Right cardiac atrium (tissue), 5 donors: ENCODE results near the gene AK9. TPM values are rescaled to one million over a fixed set of nuclear protein-coding genes. Genes with fewer than 3 reads are reported as not detected.

ENCODE experiments used
- ATAC-seq, 2 donors: fragments of 200-7000 bp; cut with Tn5 transposase; one replicate each; pipeline versions ENCODE4 v1.8.0 to v1.9.1; 2020; ENCODE audit warnings: moderate library complexity in 2 of 2, mild to moderate bottlenecking in 1 of 2
- DNase-seq, 3 donors: peaks; one replicate each; pipeline ENCODE4 v3.0.0-alpha.2; 2020
- H3K27ac ChIP-seq: one replicate; pipeline ENCODE4 v1.5.1; 2013; ENCODE audit warnings: mild to moderate bottlenecking, low read length, control low read depth, moderate library complexity
- H3K27me3 ChIP-seq: one replicate; pipeline ENCODE4 v1.6.1; 2013; ENCODE audit not compliant: control insufficient read depth, insufficient read depth
- H3K4me1 ChIP-seq: one replicate; pipeline ENCODE4 v1.6.1; 2013; ENCODE audit warnings: low read length; ENCODE audit not compliant: control insufficient read depth, insufficient read depth
- H3K4me3 ChIP-seq: one replicate; pipeline ENCODE4 v1.5.1; 2013; ENCODE audit warnings: low read length, control low read depth
- H3K9me3 ChIP-seq: one replicate; pipeline ENCODE4 v1.6.1; 2013; ENCODE audit warnings: low read length; ENCODE audit not compliant: control insufficient read depth
- WGBS: extraction: QIAGEN DNeasy Blood & Tissue Kit; methylation state at CpG from one replicate; pipeline ENCODE4 v1.1.7; 2013; 5-methylcytosine and 5-hydroxymethylcytosine counted together
- intact Hi-C, 4 donors: fragments of 100-400 bp; cut with DNase I; formaldehyde crosslinking; loops; one replicate each; pipeline versions ENCODE4 v1.11.0 to v1.14.0; 2022 to 2023
- polyA plus RNA-seq: library from polyadenylated mRNA; stranded (reverse); fragments of 200-250 nt; gene quantifications from one replicate; pipeline ENCODE4 v1.2.3, GENCODE V29; 2013
- total RNA-seq, 4 donors: library from RNA; stranded (reverse); fragmentation: NEBNext Ultra II Directional; extraction: Animal tissue kit (Norgen Biotek cat#: 25700); gene quantifications; one replicate each; pipeline ENCODE4 v1.2.1, GENCODE V29; 2021
- donor health status: healthy with polysubstance abuse.
- donor health status: DM: no; HTN: yes; CAD: no.
- donor health status: DM: no; HTN: no; CAD: no.
- donor health status: DM: no; HTN: yes; CAD: no; lungs with severe emphysema.
- donor health status: DM: yes; HTN: yes; CAD: no.

AK9 gene
- total and polyA plus RNA-seq, 5 donors = 8.3 to 13.2 (median 12.4) TPM

DNA sequence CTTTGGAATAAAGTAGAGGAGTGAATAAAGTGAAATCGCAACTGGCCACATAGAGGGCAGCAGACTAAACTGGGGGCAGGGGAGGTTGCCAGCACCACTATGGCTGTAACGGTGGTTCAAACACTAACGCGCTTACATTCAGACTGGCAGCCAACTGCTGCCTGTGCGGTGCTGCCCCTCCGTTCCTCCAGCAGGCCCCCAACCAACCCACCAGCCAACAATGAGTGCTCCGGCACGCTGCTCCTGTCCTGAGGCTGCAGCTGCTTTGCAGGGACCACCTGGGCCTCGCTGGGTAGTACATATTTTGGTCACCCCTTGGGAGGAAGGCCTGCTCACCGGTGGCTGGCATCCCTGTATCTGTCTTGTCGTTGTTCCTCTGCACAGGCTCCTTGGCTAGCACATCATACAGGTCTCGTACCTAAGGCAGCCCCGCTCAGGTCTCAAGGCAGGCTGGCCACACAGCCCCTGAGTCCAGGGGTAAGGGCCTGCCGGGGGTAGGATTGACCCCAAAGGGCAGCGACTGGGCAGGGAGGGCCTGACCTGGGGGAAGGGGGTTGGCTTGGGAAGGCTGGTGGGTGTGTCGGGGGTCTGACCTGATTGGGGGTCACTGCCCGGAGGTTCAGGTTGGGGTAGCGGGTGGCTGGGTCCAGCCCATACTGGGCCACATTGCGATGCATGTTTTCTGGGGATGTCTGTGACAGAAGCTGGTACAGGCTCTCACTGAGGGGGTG is 241.8 kb downstream of the AK9 start:
- intact Hi-C loops = no loop called here
- no peaks in the 10 kb centered on the region for H3K9me3 ChIP-seq
- H3K4me1 ChIP-seq = no peaks in the 10 kb centered on the region
- DNase-seq (peak in 1 of 3 donors; percentile 50), ATAC-seq (no peak)
- H3K4me3 ChIP-seq = no peak overlapping the region
- 87% methylated on average over 19 of the region's 19 CpGs for WGBS
- H3K27ac ChIP-seq = no peak overlapping the region
- no peaks in the 10 kb centered on the region for H3K27me3 ChIP-seq

DNA sequence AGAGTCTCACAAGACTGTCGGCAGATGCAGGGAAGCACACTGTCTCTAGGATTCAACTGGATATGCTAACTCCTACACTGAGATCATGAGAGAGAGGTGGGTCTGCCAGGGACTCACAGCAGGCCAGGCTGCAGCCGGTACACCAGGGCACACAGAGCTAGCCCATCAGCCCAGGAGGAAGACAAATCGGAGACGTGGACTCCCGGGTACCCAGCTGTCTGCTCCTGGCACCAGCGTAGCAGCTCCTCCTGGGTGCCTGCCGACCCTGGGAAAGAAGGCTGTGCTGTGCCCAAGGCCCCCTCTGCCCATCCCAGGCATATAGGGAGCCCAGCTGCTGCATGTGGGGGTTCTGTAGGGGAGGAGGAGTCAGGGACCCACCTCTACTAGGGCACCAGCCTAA is 242.4 kb downstream of the AK9 start:
- DNase-seq (peak in 1 of 3 donors; percentile 53), ATAC-seq (no peak)
- whole genome bisulfite sequencing = 79% methylated on average over 7 of the region's 7 CpGs
- Histone ChIP-seq H3K27me3 (no peaks in the 10 kb centered on the region), H3K4me1 (no peaks in the 10 kb centered on the region), H3K4me3 (no peak overlapping the region), H3K27ac (no peak overlapping the region), H3K9me3 (no peaks in the 10 kb centered on the region)
- intact Hi-C loops = no loop called here

DNA sequence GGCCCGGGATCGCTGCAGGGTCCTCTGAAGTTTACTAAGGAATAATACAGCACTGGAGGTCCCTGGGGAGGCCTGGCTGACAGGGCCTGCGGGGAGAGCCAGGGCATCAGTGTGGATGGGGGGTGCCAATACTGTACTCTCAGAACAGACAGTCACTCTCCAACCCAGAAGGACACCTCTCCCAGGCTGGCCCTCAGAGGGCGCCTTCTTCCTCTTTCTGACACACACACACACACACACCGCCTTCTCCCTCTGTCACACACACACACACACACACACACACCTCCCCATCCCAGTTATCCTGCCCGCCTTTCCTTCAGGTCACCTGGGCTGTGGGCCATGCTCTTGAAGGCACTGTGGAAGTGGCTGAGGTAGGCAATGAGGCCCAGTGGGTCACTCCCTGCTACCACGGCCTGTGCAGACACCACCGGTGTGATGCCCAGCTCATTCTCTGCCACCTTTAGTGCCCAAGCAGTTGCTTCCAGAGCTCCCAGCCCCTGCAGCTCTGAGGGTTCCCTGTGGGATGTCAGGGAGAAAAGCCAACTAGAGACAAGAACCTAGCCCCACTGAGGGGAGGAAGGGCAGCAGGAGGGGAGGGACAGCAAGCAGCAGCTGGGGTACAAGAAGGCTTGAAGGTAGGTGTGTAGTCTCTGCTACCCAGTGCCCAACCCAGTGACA is 243.0 kb downstream of the AK9 start:
- 81% methylated on average over 8 of the region's 8 CpGs for WGBS

DNA sequence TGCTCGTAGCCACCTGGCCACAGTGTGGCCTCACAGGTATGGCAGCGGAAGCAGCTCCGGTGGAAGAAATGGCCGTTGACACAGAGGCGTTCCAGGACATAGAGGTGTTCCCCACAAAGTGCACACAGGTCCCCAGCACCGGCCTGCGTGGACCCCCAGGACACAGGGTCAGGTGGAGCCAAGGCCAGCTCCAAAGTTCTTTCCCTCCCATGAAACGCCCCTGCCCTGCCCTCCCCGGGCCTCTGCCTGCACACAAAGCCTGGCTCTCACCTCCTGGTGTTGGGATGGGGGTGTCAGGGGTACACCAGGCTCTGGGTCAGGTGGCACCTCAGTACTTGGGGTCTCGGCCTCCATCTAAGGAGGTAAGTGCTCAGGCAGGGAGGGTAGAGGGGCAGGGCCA is 243.9 kb downstream of the AK9 start:
- ATAC-seq (no peak), DNase-seq (no peak)
- Histone ChIP-seq H3K27ac (no peak overlapping the region), H3K4me1 (no peaks in the 10 kb centered on the region), H3K9me3 (no peaks in the 10 kb centered on the region), H3K4me3 (no peak overlapping the region), H3K27me3 (no peaks in the 10 kb centered on the region)
- 96% methylated on average over 10 of the region's 10 CpGs for WGBS
- intact Hi-C loops = no loop called here

More for the DNA sequence above, 243.0 kb downstream of the AK9 start:
- H3K27me3 ChIP-seq = no peaks in the 10 kb centered on the region
- DNase-seq (peak in 1 of 3 donors; percentile 52), ATAC-seq (peak in 1 of 2 donors; percentile 4)
- intact Hi-C loops = no loop called here
- H3K27ac ChIP-seq = no peak overlapping the region
- no peaks in the 10 kb centered on the region for H3K4me1 ChIP-seq
- H3K9me3 ChIP-seq = no peaks in the 10 kb centered on the region
- no peak overlapping the region for H3K4me3 ChIP-seq

DNA sequence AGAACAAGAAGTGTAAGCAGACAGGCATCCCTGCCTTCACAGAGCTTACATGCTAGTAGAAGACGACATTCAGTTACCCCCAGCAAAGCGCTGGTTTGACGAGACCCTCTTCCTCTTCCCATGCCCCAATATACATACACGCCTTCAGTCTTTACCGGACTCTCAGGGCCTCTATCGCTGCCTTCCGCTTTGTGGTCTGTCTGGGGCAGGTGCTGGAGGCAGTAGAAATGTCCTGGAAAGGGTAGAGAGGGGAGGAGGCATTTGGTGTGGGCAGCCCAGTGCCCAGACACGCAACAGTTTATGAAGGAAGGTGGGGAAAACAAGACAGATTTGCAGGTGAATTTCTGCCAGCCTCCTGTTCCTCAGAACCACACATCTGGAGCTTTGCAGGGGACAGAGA is 244.5 kb downstream of the AK9 start:
- intact Hi-C loops = no loop called here
- DNase-seq = no peak
- no peaks in the 10 kb centered on the region for H3K27me3 ChIP-seq
- no peaks in the 10 kb centered on the region for H3K4me1 ChIP-seq
- WGBS = 92% methylated on average over 8 of the region's 8 CpGs
- no peak overlapping the region for H3K4me3 ChIP-seq
- no peak for ATAC-seq
- no peaks in the 10 kb centered on the region for H3K9me3 ChIP-seq
- H3K27ac ChIP-seq = no peak overlapping the region

DNA sequence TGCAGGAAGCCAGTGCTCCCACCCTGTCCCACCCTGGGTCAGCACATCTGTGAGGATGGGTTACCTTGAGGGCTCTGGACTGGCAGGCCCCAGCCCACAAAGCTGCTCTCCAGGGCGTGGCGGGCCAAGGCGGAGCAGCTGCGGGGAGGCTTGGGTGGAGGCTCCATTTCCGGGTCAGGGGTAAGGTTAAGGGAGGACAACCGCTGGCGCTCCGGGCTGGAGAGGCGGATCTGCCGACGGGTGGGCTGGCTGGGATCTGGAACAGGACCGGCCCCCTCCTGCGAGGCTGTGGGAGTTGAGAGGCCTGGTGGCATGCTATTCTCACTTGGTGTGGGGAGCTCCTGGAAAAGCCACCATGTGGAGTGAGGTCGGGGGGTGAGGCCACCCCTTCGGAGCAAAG is 244.9 kb downstream of the AK9 start:
- WGBS = 87% methylated on average over 15 of the region's 15 CpGs

DNA sequence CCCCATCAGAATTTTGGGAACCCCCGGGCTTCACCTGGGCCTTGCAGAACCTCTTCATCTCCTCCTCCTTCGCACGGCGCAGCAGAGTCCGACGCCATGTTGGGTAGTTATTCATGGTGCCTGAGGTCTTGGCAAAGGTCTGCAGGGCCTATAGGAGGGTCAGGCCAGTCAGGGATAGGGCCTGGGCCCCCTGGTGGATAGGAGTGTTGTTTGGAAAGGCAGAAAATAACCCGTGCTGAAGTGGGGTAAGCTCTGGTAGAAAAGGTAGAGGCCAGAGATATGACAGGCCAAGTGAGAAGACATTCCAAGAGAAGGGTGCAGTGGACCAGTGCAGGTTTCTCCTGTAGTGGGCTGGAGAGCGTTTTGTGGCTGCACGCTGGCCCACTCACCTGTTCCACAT is 245.6 kb downstream of the AK9 start:
- ATAC-seq (no peak), DNase-seq (no peak)
- peaks cover 2% of the 10 kb centered on the region for H3K4me1 ChIP-seq
- no peak overlapping the region for H3K27ac ChIP-seq
- no peak overlapping the region for H3K4me3 ChIP-seq
- intact Hi-C loops = no loop called here
- H3K27me3 ChIP-seq = no peaks in the 10 kb centered on the region
- 93% methylated on average over 9 of the region's 9 CpGs for WGBS
- no peaks in the 10 kb centered on the region for H3K9me3 ChIP-seq

More for the DNA sequence above, 244.9 kb downstream of the AK9 start:
- H3K4me3 ChIP-seq = no peak overlapping the region
- peaks cover 2% of the 10 kb centered on the region for H3K4me1 ChIP-seq
- H3K27me3 ChIP-seq = no peaks in the 10 kb centered on the region
- intact Hi-C loops = no loop called here
- H3K27ac ChIP-seq = no peak overlapping the region
- no peaks in the 10 kb centered on the region for H3K9me3 ChIP-seq
- ATAC-seq = no peak
- peak in 1 of 3 donors; percentile 54 for DNase-seq

DNA sequence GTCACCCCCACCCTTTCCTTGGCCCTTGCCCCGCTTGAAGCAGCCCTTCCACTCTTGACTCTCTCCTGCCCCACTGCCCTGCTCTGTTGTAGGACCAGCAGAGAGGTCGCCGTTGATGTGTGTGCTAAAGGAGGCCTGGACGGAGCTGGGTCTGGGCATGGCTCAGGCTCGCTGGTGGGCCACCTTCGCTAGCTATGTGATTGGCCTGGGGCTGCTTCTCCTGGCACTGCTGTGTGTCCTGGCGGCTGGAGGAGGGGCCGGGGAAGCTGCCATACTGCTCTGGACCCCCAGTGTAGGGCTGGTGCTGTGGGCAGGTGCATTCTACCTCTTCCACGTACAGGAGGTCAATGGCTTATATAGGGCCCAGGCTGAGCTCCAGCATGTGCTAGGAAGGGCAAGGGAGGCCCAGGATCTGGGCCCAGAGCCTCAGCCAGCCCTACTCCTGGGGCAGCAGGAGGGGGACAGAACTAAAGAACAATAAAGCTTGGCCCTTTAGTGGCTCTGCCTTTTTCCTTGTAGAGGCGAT is 247.5 kb downstream of the AK9 start:
- WGBS = 94% methylated on average over 10 of the region's 10 CpGs
- no peak for ATAC-seq
- intact Hi-C loops = no loop called here

More for the DNA sequence above, 247.5 kb downstream of the AK9 start:
- H3K4me1 ChIP-seq = peaks cover 2% of the 10 kb centered on the region
- no peak overlapping the region for H3K4me3 ChIP-seq
- no peaks in the 10 kb centered on the region for H3K9me3 ChIP-seq
- H3K27me3 ChIP-seq = no peaks in the 10 kb centered on the region
- no peak overlapping the region for H3K27ac ChIP-seq
- DNase-seq = peak in 1 of 3 donors; percentile 50

Other genes starting within 250 kb of the AK9 start
- 1 to 10 TPM; 4.8 to 9.2 (median 7.2) TPM for gene MICAL1, start 235.4 kb downstream of the AK9 start, total RNA-seq
- 8.7 TPM for gene MICAL1, start 235.4 kb downstream of the AK9 start, polyA plus RNA-seq
- gene ZBTB24, start 208.0 kb downstream of the AK9 start, total RNA-seq = 1 to 10 TPM; 3.3 to 4.2 (median 3.5) TPM
- gene ZBTB24, start 208.0 kb downstream of the AK9 start, polyA plus RNA-seq = 2.2 TPM
- 10 to 100 TPM in 1 of 4 donors, 1 to 10 TPM in 3; 8.8 to 10.8 (median 9.2) TPM for gene FIG4, start 94 bp upstream of the AK9 start, total RNA-seq
- gene FIG4, start 94 bp upstream of the AK9 start, polyA plus RNA-seq = 6.4 TPM